Gastroesophageal sphincter (tissue), 4 donors: ENCODE measurements around the gene PXN. TPM values are rescaled to one million over a fixed set of nuclear protein-coding genes. Genes with fewer than 3 reads are reported as not detected.
"Not testable (repeated sequence)": the region's sequence is repeated elsewhere in the genome, so short reads cannot be mapped to it uniquely, and the experiment has no call there.

Source experiments
- ATAC-seq: fragments of 150-250 bp; one replicate; pipeline ENCODE4 v1.9.1; 2016; ENCODE audit warnings: mild to moderate bottlenecking, moderate library complexity
- H3K27ac ChIP-seq, 4 donors: fragments of 200-600 bp; sonication (generic) in 3 of 4; 1 replicate in 3 of 4; 2 replicates in 1 of 4; pipeline ENCODE4 v1.5.1; 2016 to 2019
- H3K27me3 ChIP-seq: fragments of 200-600 bp; sonication (generic); one replicate; pipeline ENCODE4 v1.5.1; 2019
- H3K36me3 ChIP-seq, 2 donors: fragments of 200-600 bp; sonication (generic); one replicate each; pipeline ENCODE4 v1.5.1; 2019; ENCODE audit warnings: control low read depth in 1 of 2
- H3K4me1 ChIP-seq, 3 donors: fragments of 200-600 bp; sonication (generic); 1 replicate in 2 of 3; 2 replicates in 1 of 3; pipeline ENCODE4 v1.5.1; 2016 to 2019; ENCODE audit warnings: control low read depth in 2 of 3
- H3K4me3 ChIP-seq, 2 donors: fragments of 200-600 bp; sonication (generic); one replicate each; pipeline ENCODE4 v1.5.1; 2019; ENCODE audit warnings: mild to moderate bottlenecking in 1 of 2, moderate library complexity in 1 of 2
- H3K9me3 ChIP-seq, 3 donors: fragments of 200-600 bp; sonication (generic); one replicate each; pipeline ENCODE4 v1.5.1; 2017 to 2019; ENCODE audit warnings: control low read depth in 2 of 3
- EP300 ChIP-seq: sonication (generic); formaldehyde crosslinking; IDR thresholded peaks from one replicate; pipeline ENCODE4 v1.6.1; 2017; ENCODE audit warnings: antibody characterized with exemption, mild to moderate bottlenecking
- POLR2A ChIP-seq, 2 donors: fragments of 450-650 bp; IDR thresholded peaks; one replicate each; pipeline ENCODE4 v1.6.1; 2017; ENCODE audit warnings: antibody characterized with exemption in 2 of 2, mild to moderate bottlenecking in 2 of 2, moderate library complexity in 1 of 2
- POLR2AphosphoS5 ChIP-seq: sonication (generic); formaldehyde crosslinking; IDR thresholded peaks from one replicate; pipeline ENCODE4 v1.6.1; 2017; ENCODE audit warnings: antibody characterized with exemption
- WGBS, 2 donors: methylation state at CpG; one replicate each; pipeline ENCODE4 v1.1.5; 2018; ENCODE audit warnings: low coverage in 1 of 2; 5-methylcytosine and 5-hydroxymethylcytosine counted together
- total RNA-seq, 4 donors: library from RNA; depleted of rRNA; stranded (reverse); fragments of >200 nt; gene quantifications; one replicate each; pipeline ENCODE4 v1.1.0, GENCODE V29; 2016
- TF ChIP-seq, protein P1 (sequence below), 4 experiments: fragments of 200-600 bp in 2 of 4; fragments of 450-650 bp in 2 of 4; sonication (generic) in 1 of 4; IDR thresholded peaks; one replicate each; pipeline ENCODE4 v1.5.1; 2017 to 2019; ENCODE audit warnings: antibody characterized with exemption in 4 of 4, mild to moderate bottlenecking in 2 of 4, moderate library complexity in 2 of 4

PXN gene
- total RNA-seq, 4 donors from 2014 or later = 43.2 to 80.4 (median 59.4) TPM

GRCh38 chr12:120258323-120258896 is 7.1 kb downstream of the PXN start:
- H3K36me3 ChIP-seq = peaks cover 0 to 10% of the 10 kb centered on the region in 2 donors
- ATAC-seq = no peak
- peaks cover 10 to 100% (median 68%) of the 10 kb centered on the region in 3 donors for H3K4me1 ChIP-seq
- H3K9me3 ChIP-seq = no peaks in the 10 kb centered on the region
- TF ChIP-seq, protein P1, sequence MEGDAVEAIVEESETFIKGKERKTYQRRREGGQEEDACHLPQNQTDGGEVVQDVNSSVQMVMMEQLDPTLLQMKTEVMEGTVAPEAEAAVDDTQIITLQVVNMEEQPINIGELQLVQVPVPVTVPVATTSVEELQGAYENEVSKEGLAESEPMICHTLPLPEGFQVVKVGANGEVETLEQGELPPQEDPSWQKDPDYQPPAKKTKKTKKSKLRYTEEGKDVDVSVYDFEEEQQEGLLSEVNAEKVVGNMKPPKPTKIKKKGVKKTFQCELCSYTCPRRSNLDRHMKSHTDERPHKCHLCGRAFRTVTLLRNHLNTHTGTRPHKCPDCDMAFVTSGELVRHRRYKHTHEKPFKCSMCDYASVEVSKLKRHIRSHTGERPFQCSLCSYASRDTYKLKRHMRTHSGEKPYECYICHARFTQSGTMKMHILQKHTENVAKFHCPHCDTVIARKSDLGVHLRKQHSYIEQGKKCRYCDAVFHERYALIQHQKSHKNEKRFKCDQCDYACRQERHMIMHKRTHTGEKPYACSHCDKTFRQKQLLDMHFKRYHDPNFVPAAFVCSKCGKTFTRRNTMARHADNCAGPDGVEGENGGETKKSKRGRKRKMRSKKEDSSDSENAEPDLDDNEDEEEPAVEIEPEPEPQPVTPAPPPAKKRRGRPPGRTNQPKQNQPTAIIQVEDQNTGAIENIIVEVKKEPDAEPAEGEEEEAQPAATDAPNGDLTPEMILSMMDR (IDR thresholded peaks at IDR 0.05) = no peak
- TF ChIP-seq EP300 (no peak), POLR2A (IDR thresholded peaks at IDR 0.05) (no peak), POLR2AphosphoS5 (no peak)
- 82 to 97% methylated on average over 4 of the region's 5 CpGs for WGBS, 2 donors
- no peak overlapping the region for H3K4me3 ChIP-seq
- H3K27ac ChIP-seq = peak overlapping the region in 3 of 4 donors; percentile 87 to 93 (median 93)
- no peaks in the 10 kb centered on the region for H3K27me3 ChIP-seq

GRCh38 chr12:120257041-120257821 is 8.3 kb downstream of the PXN start:
- H3K27me3 ChIP-seq = no peaks in the 10 kb centered on the region
- H3K4me3 ChIP-seq = peak overlapping the region in 1 of 2 donors; percentile 22
- TF ChIP-seq EP300 = no peak
- TF ChIP-seq, protein P1 (IDR thresholded peaks at IDR 0.05) = peak in 2 of 4 experiments; percentile 29 to 41
- peak; percentile 65 for TF ChIP-seq POLR2AphosphoS5
- no peak for TF ChIP-seq POLR2A (IDR thresholded peaks at IDR 0.05)
- H3K36me3 ChIP-seq = peaks cover 0 to 10% of the 10 kb centered on the region in 2 donors
- peak; percentile 87 for ATAC-seq
- H3K4me1 ChIP-seq = peaks cover 8 to 99% (median 71%) of the 10 kb centered on the region in 3 donors
- H3K9me3 ChIP-seq = no peaks in the 10 kb centered on the region
- H3K27ac ChIP-seq = peak overlapping the region; percentile 55 to 93 (median 90)
- WGBS, 2 donors = 9 to 22% methylated on average over 3 to 8 of the region's 9 CpGs

DNA sequence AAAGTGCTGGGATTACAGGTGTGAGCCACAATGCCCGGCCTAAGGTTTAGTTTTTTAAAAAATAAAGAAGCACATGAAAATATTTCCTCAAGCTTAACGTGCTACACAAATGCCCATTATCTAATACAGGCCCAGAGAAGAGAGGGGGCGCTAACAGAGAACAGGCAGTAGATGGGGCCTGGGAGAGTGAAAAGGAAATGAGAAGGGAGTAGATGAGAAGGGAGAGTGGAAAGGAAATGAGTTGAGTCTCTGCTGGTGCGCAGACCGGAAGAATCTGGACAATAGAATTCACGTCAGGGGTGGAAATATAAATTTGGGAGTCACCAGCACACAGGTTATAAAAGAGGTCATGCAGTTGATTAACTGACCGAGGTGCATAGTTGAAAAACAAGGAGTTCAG is 10.7 kb downstream of the PXN start:
- Histone ChIP-seq H3K4me3 (no peak overlapping the region), H3K27ac (peak overlapping the region in 3 of 4 donors; percentile 74 to 93 (median 93)), H3K9me3 (no peaks in the 10 kb centered on the region), H3K4me1 (peaks cover 6 to 99% (median 80%) of the 10 kb centered on the region in 3 donors), H3K27me3 (no peaks in the 10 kb centered on the region), H3K36me3 (peaks cover 0 to 8% of the 10 kb centered on the region in 2 donors)
- TF ChIP-seq POLR2AphosphoS5 (no peak), EP300 (no peak), POLR2A (IDR thresholded peaks at IDR 0.05) (no peak)
- TF ChIP-seq, protein P1 (IDR thresholded peaks at IDR 0.05) = no peak
- ATAC-seq = no peak
- WGBS, 2 donors = 53 to 63% methylated on average over 5 of the region's 7 CpGs

- H3K4me3 ChIP-seq, H3K9me3 ChIP-seq, ATAC-seq, H3K27me3 ChIP-seq, H3K36me3 ChIP-seq: not testable (repeated sequence)
- Histone ChIP-seq H3K4me1 (peaks cover 14 to 99% (median 84%) of the 10 kb centered on the region in 3 donors), H3K27ac (peak overlapping the region in 3 of 4 donors; percentile 74 to 93 (median 93))
- 48 to 75% methylated on average over 2 of the region's 6 CpGs for WGBS, 2 donors
These were observed 12.2 kb downstream of the PXN start for GRCh38 chr12:120253313-120253712.

DNA sequence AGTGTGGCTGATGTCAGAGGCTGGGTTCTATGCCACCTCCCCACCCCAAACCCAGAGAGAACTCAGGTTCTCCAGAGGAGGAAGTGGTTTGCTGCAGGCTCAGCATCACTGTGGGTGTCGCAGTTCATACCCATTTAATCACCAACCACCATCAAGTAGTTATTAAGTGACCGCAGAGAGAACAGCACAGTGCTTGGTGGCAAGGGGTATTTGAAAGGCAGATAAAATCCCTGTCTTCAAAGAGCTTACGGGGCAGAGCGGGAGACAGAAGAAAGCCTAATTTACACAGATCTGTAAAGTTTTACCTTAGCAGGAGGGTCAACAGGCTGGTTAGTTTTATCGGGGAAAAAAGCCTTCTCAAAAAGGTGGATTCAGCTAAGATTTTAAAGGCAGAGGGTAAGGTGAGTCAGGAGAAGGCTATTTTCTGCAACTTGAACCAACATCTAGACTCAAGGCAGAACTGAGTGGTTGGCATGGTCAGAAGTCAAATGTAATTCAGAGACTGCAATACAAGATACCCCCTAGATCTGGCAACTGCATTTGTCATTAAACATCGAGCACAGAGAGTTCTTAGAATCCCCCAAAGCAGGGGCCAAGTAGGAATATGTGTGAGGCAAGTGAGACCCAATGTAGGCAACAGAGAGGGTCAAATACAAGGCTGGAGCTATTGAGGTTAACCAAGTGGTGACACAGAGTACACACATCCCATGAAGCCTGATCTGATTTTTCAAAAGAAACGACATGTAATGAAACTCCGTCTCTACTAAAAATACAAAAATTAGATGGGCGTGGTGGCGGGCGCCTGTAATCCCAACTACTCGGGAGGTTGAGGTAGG is 13.2 kb downstream of the PXN start:
- no peak overlapping the region for H3K4me3 ChIP-seq
- no peak for TF ChIP-seq POLR2AphosphoS5
- TF ChIP-seq POLR2A (IDR thresholded peaks at IDR 0.05) = no peak
- TF ChIP-seq, protein P1 (IDR thresholded peaks at IDR 0.05) = no peak
- no peak for TF ChIP-seq EP300
- H3K9me3 ChIP-seq = no peaks in the 10 kb centered on the region
- peaks cover 11 to 99% (median 82%) of the 10 kb centered on the region in 3 donors for H3K4me1 ChIP-seq
- 88 to 100% methylated on average over 4 to 11 of the region's 12 CpGs for WGBS, 2 donors
- peak overlapping the region in 3 of 4 donors; percentile 68 to 93 (median 93) for H3K27ac ChIP-seq
- H3K36me3 ChIP-seq = peaks cover 0 to 7% of the 10 kb centered on the region in 2 donors
- no peaks in the 10 kb centered on the region for H3K27me3 ChIP-seq
- no peak for ATAC-seq

DNA sequence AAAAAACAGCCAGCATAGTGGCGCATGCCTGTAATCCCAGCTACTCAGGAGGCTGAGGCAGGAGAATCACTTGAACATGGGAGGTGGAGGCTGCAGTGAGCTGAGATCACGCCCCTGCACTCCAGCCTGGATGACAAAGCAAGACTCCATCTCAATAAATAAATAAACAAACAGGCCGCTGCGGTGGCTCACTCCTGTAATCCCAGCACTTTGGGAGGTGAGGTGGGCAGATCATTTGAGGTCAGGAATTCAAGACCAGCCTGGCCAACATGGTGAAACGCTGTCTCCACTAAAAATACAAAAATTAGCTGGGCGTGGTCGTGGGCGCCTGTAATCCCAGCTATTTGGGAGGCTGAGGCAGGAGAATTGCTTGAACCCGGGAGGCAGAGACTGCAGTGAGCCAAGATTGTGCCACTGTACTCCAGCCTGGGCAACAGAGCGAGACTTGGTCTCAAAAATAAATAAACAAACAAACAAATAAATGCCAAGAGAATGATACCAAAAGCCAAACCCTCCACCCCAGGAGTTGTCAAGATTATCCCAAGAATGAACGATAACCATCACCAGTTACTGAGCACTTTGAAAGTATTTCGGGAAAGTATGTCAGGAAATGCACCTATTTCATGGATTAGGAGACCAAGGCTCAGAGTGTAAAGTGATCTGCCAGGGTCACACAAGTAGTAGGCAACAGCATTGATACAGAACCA is 14.0 kb downstream of the PXN start:
- H3K4me3 ChIP-seq, H3K27me3 ChIP-seq, ATAC-seq, H3K36me3 ChIP-seq, H3K9me3 ChIP-seq: not testable (repeated sequence)
- Histone ChIP-seq H3K4me1 (peaks cover 10 to 99% (median 78%) of the 10 kb centered on the region in 3 donors), H3K27ac (peak overlapping the region in 3 of 4 donors; percentile 68 to 93 (median 93))
- 74 to 87% methylated on average over 4 to 5 of the region's 12 CpGs for WGBS, 2 donors
